DND-41 (cell line): Measurements from ENCODE around the gene FGFR1OP2.

Source experiments
- EZH2 ChIP-seq: IDR thresholded peaks from 3 replicates; pipeline ENCODE4 v1.6.1; 2012; ENCODE audit warnings: borderline replicate concordance, low read depth, mild to moderate bottlenecking, moderate library complexity, low read length, inconsistent platforms; ENCODE audit not compliant: severe bottlenecking
- TF ChIP-seq, protein P1 (sequence below): IDR thresholded peaks from 2 replicates; pipeline ENCODE4 v1.5.1; 2012; ENCODE audit warnings: borderline replicate concordance, low read length, moderate library complexity, mild to moderate bottlenecking; ENCODE audit not compliant: poor library complexity, severe bottlenecking; ENCODE audit errors: extremely low read depth

DNA sequence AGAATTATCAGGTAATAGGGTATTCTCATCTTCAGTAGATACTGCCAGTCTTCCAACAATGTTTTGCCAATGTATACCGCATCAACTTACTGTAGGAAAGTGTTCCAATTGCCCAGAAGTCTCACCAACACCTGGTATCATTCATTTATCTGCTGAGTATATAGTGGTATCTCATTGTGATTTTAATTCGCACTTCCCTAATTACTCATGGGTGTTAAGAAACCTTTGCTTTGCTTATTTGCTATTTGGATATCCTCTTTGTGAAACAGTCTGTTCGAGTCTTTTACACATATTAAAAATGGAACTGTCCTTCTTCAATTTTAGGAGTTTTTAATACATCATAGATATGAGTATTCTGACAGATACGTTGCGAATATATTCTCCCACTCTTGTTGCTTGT, 69.8 kb downstream of the FGFR1OP2 start:
- TF ChIP-seq, protein P1, sequence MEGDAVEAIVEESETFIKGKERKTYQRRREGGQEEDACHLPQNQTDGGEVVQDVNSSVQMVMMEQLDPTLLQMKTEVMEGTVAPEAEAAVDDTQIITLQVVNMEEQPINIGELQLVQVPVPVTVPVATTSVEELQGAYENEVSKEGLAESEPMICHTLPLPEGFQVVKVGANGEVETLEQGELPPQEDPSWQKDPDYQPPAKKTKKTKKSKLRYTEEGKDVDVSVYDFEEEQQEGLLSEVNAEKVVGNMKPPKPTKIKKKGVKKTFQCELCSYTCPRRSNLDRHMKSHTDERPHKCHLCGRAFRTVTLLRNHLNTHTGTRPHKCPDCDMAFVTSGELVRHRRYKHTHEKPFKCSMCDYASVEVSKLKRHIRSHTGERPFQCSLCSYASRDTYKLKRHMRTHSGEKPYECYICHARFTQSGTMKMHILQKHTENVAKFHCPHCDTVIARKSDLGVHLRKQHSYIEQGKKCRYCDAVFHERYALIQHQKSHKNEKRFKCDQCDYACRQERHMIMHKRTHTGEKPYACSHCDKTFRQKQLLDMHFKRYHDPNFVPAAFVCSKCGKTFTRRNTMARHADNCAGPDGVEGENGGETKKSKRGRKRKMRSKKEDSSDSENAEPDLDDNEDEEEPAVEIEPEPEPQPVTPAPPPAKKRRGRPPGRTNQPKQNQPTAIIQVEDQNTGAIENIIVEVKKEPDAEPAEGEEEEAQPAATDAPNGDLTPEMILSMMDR = no peak
- no peak for TF ChIP-seq EZH2
